Mesenchymal stem cell (in vitro differentiated cells and primary cell): ENCODE results near the gene PRIM2.
A peak's percentile ranks its signal among the peaks of the same experiment; 100 is the strongest.
"Not testable (repeated sequence)": the region's sequence is repeated elsewhere in the genome, so short reads cannot be mapped to it uniquely, and the experiment has no call there.

Experiments used
- DNase-seq: peaks from one replicate; pipeline ENCODE4 v3.0.0-alpha.2; 2013
- H2AFZ ChIP-seq: one replicate; pipeline ENCODE4 v1.6.1; 2013; ENCODE audit warnings: low read depth, mild to moderate bottlenecking, control low read depth, inconsistent platforms, low read length, moderate library complexity
- H2AK5ac ChIP-seq: 2 replicates; pipeline ENCODE4 v1.6.1; 2013; ENCODE audit warnings: low read length, moderate library complexity, mild to moderate bottlenecking, inconsistent platforms; ENCODE audit not compliant: severe bottlenecking
- H2BK120ac ChIP-seq: one replicate; pipeline ENCODE4 v1.6.1; 2013; ENCODE audit warnings: low read depth, mild to moderate bottlenecking, inconsistent platforms, low read length, moderate library complexity
- H2BK12ac ChIP-seq, 2 experiments: one replicate each; pipeline ENCODE4 v1.6.1; 2013; ENCODE audit warnings: inconsistent platforms in 2 of 2, low read length in 2 of 2, mild to moderate bottlenecking in 2 of 2, moderate library complexity in 2 of 2, control low read depth in 1 of 2
- H2BK15ac ChIP-seq: one replicate; pipeline ENCODE4 v1.6.1; 2013; ENCODE audit warnings: mild to moderate bottlenecking, low read depth, inconsistent platforms; ENCODE audit not compliant: poor library complexity, severe bottlenecking
- H2BK5ac ChIP-seq: 2 replicates; pipeline ENCODE4 v1.6.1; 2013; ENCODE audit warnings: low read depth, mild to moderate bottlenecking, low read length, control low read depth, inconsistent platforms; ENCODE audit not compliant: poor library complexity, severe bottlenecking
- H3K14ac ChIP-seq, 2 experiments: one replicate each; pipeline ENCODE4 v1.6.1; 2013; ENCODE audit warnings: inconsistent platforms in 2 of 2, low read length in 2 of 2, control low read depth in 1 of 2, mild to moderate bottlenecking in 1 of 2, moderate library complexity in 1 of 2
- H3K18ac ChIP-seq, 2 experiments: one replicate each; pipeline ENCODE4 v1.6.1; 2013; ENCODE audit warnings: inconsistent platforms in 2 of 2, low read length in 2 of 2, control low read depth in 1 of 2, low read depth in 1 of 2, mild to moderate bottlenecking in 1 of 2
- H3K23ac ChIP-seq, 2 experiments: one replicate each; pipeline ENCODE4 v1.6.1; 2013; ENCODE audit warnings: inconsistent platforms in 2 of 2, low read length in 2 of 2, mild to moderate bottlenecking in 2 of 2, moderate library complexity in 2 of 2, control low read depth in 1 of 2
- H3K27ac ChIP-seq: 2 replicates; pipeline ENCODE4 v1.5.1; 2013; ENCODE audit warnings: mild to moderate bottlenecking, moderate library complexity, low read length, control low read depth, inconsistent platforms; ENCODE audit not compliant: poor library complexity, severe bottlenecking
- H3K27me3 ChIP-seq, 2 experiments: 2 replicates each; pipeline versions ENCODE4 v1.6.1 to v1.7.0; 2013; ENCODE audit warnings: low read length in 2 of 2, mild to moderate bottlenecking in 2 of 2, moderate library complexity in 2 of 2, control low read depth in 1 of 2, inconsistent platforms in 1 of 2; ENCODE audit not compliant: control insufficient read depth in 1 of 2, insufficient read depth in 1 of 2
- H3K36me3 ChIP-seq, 2 experiments: 2 replicates each; pipeline versions ENCODE4 v1.6.1 to v1.7.0; 2013; ENCODE audit warnings: low read length in 2 of 2, control low read depth in 1 of 2, inconsistent platforms in 1 of 2, low read depth in 1 of 2, mild to moderate bottlenecking in 1 of 2; ENCODE audit not compliant: insufficient read depth in 2 of 2, control insufficient read depth in 1 of 2
- H3K4ac ChIP-seq, 2 experiments: one replicate each; pipeline ENCODE4 v1.6.1; 2013; ENCODE audit warnings: inconsistent platforms in 2 of 2, low read length in 2 of 2, mild to moderate bottlenecking in 2 of 2, moderate library complexity in 2 of 2, control low read depth in 1 of 2, low read depth in 1 of 2
- H3K4me1 ChIP-seq: 2 replicates; pipeline ENCODE4 v1.6.1; 2013; ENCODE audit warnings: low read depth, low read length, control low read depth; ENCODE audit not compliant: control insufficient read depth, insufficient read depth
- H3K4me2 ChIP-seq: 2 replicates; pipeline ENCODE4 v1.6.1; 2013; ENCODE audit warnings: low read length, mild to moderate bottlenecking, inconsistent platforms; ENCODE audit not compliant: poor library complexity, severe bottlenecking
- H3K4me3 ChIP-seq, 2 experiments: 2 replicates each; pipeline versions ENCODE4 v1.5.1 to v1.7.0; 2013; ENCODE audit warnings: low read length in 2 of 2, mild to moderate bottlenecking in 2 of 2, control low read depth in 1 of 2, low read depth in 1 of 2; ENCODE audit not compliant: insufficient read depth in 1 of 2
- H3K79me1 ChIP-seq: replicated peaks from 2 replicates; pipeline ENCODE4 v1.6.1; 2013; ENCODE audit warnings: mild to moderate bottlenecking, control low read depth, low read length, inconsistent platforms; ENCODE audit not compliant: poor library complexity, severe bottlenecking
- H3K9ac ChIP-seq: 2 replicates; pipeline ENCODE4 v1.7.0; 2013; ENCODE audit warnings: mild to moderate bottlenecking, low read length, moderate library complexity
- H3K9me3 ChIP-seq: 2 replicates; pipeline ENCODE4 v1.7.0; 2013; ENCODE audit warnings: mild to moderate bottlenecking, low read length; ENCODE audit not compliant: control insufficient read depth
- H4K8ac ChIP-seq: one replicate; pipeline ENCODE4 v1.6.1; 2013; ENCODE audit warnings: inconsistent platforms, mild to moderate bottlenecking, low read length, moderate library complexity
- H4K91ac ChIP-seq: one replicate; pipeline ENCODE4 v1.6.1; 2013; ENCODE audit warnings: mild to moderate bottlenecking, low read length, inconsistent platforms
- WGBS: methylation state at CpG from one replicate; pipeline ENCODE4 v1.1.7; 2013; ENCODE audit warnings: mixed read lengths; 5-methylcytosine and 5-hydroxymethylcytosine counted together

PRIM2 gene

GRCh38 chr6:57392047-57392446, 74.6 kb downstream of the PRIM2 start:
- H2BK15ac ChIP-seq, H2AFZ ChIP-seq, H4K91ac ChIP-seq, H2AK5ac ChIP-seq, H3K14ac ChIP-seq, DNase-seq, H3K4me1 ChIP-seq, H2BK120ac ChIP-seq, H3K36me3 ChIP-seq, H3K4ac ChIP-seq, H3K4me2 ChIP-seq, H4K8ac ChIP-seq, H3K9ac ChIP-seq, H2BK5ac ChIP-seq, H3K9me3 ChIP-seq, H3K18ac ChIP-seq, H3K4me3 ChIP-seq, H3K79me1 ChIP-seq, H3K23ac ChIP-seq, H3K27me3 ChIP-seq, H2BK12ac ChIP-seq, H3K27ac ChIP-seq: not testable (repeated sequence)
- 100% methylated on average over 1 of the region's 3 CpGs for WGBS

DNA sequence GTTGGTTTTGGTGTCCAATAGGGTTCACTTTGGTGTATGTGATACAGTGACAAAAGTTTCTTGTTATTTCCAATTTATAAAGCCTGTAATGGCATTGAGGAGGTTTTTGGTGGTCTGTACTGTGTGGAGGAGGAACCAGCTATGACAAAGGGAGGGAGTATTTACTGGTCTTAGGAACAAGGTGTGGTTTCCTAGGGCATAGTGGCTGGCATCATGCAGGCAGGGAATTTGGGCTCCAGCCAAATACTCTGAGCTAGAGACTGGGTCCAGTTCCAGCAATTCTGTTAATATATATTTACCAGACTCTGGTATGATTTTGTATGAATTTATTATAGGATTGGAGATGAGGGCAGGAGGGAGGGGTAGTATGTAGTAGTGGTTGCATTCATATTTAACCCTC, 101.9 kb downstream of the PRIM2 start:
- not testable (repeated sequence) for H3K4me2 ChIP-seq, H3K14ac ChIP-seq, H2AK5ac ChIP-seq, H2BK120ac ChIP-seq, H4K8ac ChIP-seq, H3K9me3 ChIP-seq, H3K9ac ChIP-seq, H2BK5ac ChIP-seq, H3K18ac ChIP-seq, H2BK12ac ChIP-seq, H3K27me3 ChIP-seq, H3K4me1 ChIP-seq, DNase-seq, H3K4ac ChIP-seq, H2AFZ ChIP-seq, H3K23ac ChIP-seq, H3K4me3 ChIP-seq, H3K27ac ChIP-seq, H4K91ac ChIP-seq, H3K36me3 ChIP-seq, H2BK15ac ChIP-seq, H3K79me1 ChIP-seq

DNA sequence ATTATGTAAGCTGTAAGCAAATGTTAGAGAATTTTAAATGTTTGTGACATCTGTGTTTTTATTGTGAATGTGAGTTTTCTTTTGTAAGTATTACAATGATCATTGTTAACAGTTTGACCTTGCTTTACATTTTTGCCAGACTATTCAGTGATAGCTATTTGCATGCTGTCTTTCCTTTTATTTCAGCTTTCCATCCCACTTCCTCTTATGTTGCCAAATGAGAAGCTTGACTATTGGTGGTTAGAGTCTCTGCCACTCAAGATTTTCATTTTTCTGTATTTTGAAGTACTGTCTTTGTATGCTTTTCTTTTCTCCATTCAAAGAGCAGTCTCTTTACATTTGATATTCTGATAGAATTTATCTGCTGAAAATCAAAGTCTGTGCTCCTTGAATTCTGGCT, 104.1 kb downstream of the PRIM2 start:
- Histone ChIP-seq H4K91ac (no peak overlapping the region), H2AK5ac (no peak overlapping the region), H3K36me3 (no peaks in the 10 kb centered on the region), H3K27me3 (no peaks in the 10 kb centered on the region), H2BK15ac (no peak overlapping the region), H4K8ac (no peak overlapping the region), H2BK120ac (no peak overlapping the region), H2AFZ (no peak overlapping the region), H2BK5ac (no peak overlapping the region), H3K18ac (no peak overlapping the region), H3K23ac (no peak overlapping the region), H3K27ac (no peak overlapping the region), H3K14ac (no peak overlapping the region), H3K9me3 (no peaks in the 10 kb centered on the region), H3K4me2 (no peak overlapping the region), H3K9ac (no peak overlapping the region), H2BK12ac (no peak overlapping the region), H3K4me1 (no peaks in the 10 kb centered on the region), H3K4me3 (no peak overlapping the region), H3K4ac (no peak overlapping the region), H3K79me1 (peaks cover 9% of the 10 kb centered on the region)
- DNase-seq: no peak

DNA sequence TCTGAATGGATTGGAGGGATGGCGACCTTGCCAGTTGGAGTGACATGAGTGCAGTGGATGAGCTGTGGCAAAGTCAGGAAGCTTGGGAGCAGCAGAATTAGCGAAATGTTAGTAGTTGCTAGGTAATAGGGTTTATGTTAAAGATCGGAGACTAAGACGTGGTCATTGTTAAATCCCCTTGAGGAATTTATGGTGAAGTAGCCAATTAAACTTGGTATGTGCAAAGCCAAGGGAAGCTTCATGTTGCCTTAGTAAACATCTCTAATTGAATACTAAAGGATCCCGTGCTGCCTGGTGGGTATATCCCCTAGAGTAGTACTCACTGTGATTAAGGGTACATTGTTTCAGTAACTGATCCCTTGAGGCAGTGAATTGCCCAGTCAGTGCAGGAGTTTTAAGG, 106.0 kb downstream of the PRIM2 start:
- H2AK5ac ChIP-seq: no peak overlapping the region
- peak overlapping the region; percentile 30 for H4K8ac ChIP-seq
- no peak overlapping the region for H3K4ac ChIP-seq
- H3K9ac ChIP-seq: no peak overlapping the region
- H3K4me3 ChIP-seq: no peak overlapping the region
- H2BK120ac ChIP-seq: no peak overlapping the region
- no peak overlapping the region for H2BK5ac ChIP-seq
- H3K27ac ChIP-seq: no peak overlapping the region
- WGBS: 47% methylated on average over 5 of the region's 5 CpGs
- peak overlapping the region in 1 of 2 experiments; percentile 3 for H3K18ac ChIP-seq
- DNase-seq: peak; percentile 18
- H4K91ac ChIP-seq: no peak overlapping the region
- no peak overlapping the region for H2BK15ac ChIP-seq
- no peaks in the 10 kb centered on the region for H3K9me3 ChIP-seq
- no peak overlapping the region for H2AFZ ChIP-seq
- no peak overlapping the region for H3K14ac ChIP-seq
- no peak overlapping the region for H2BK12ac ChIP-seq
- no peaks in the 10 kb centered on the region for H3K4me1 ChIP-seq
- H3K36me3 ChIP-seq: no peaks in the 10 kb centered on the region
- H3K4me2 ChIP-seq: no peak overlapping the region
- peaks cover 9% of the 10 kb centered on the region for H3K79me1 ChIP-seq
- no peaks in the 10 kb centered on the region for H3K27me3 ChIP-seq
- no peak overlapping the region for H3K23ac ChIP-seq
